H7 (cell line): ENCODE measurements around the gene RBM24. TPM values are rescaled to one million over a fixed set of nuclear protein-coding genes. Genes with fewer than 3 reads are reported as not detected.
A peak's percentile ranks its signal among the peaks of the same experiment; 100 is the strongest.
"Not testable (repeated sequence)": the region's sequence is repeated elsewhere in the genome, so short reads cannot be mapped to it uniquely, and the experiment has no call there.

Source experiments
- DNase-seq: peaks from one replicate; pipeline ENCODE4 v3.0.0; 2012
- H3K27me3 ChIP-seq: 2 replicates; pipeline ENCODE4 v1.6.0; 2011; ENCODE audit warnings: mild to moderate bottlenecking, low read length; ENCODE audit not compliant: control insufficient read depth, insufficient read depth
- H3K36me3 ChIP-seq: replicated peaks from 2 replicates; pipeline ENCODE4 v1.5.1; 2011; ENCODE audit warnings: low read length; ENCODE audit not compliant: control insufficient read depth, insufficient read depth
- H3K4me3 ChIP-seq: 2 replicates; pipeline ENCODE4 v1.5.1; 2011; ENCODE audit warnings: low read depth, mild to moderate bottlenecking, control low read depth, low read length, moderate library complexity; ENCODE audit not compliant: insufficient read depth
- total RNA-seq: library from RNA; depleted of rRNA; stranded (reverse); fragments of >200 nt; shearing (Covaris generic); gene quantifications from 2 replicates; pipeline ENCODE4 v1.2.3, GENCODE V29; 2014

The RBM24 gene
- total RNA-seq, 1 experiment from 2014 or later = 3.3 TPM

GRCh38 chr6:17303444-17303843 is 22.3 kb downstream of the RBM24 start:
- Histone ChIP-seq H3K36me3 (no peaks in the 10 kb centered on the region), H3K27me3 (no peaks in the 10 kb centered on the region), H3K4me3 (no peak overlapping the region)
- no peak for DNase-seq

- Histone ChIP-seq H3K27me3 (no peaks in the 10 kb centered on the region), H3K36me3 (no peaks in the 10 kb centered on the region), H3K4me3 (no peak overlapping the region)
- peak; percentile 42 for DNase-seq
Measured at GRCh38 chr6:17305219-17306001, 24.2 kb downstream of the RBM24 start.

GRCh38 chr6:17311595-17312311 is 30.6 kb downstream of the RBM24 start:
- Histone ChIP-seq H3K36me3 (no peaks in the 10 kb centered on the region), H3K27me3 (no peaks in the 10 kb centered on the region; the same call in 1 of the 2 replicates), H3K4me3 (no peak overlapping the region)
- no peak for DNase-seq

GRCh38 chr6:17313238-17313637 is 32.1 kb downstream of the RBM24 start:
- DNase-seq, H3K4me3 ChIP-seq, H3K36me3 ChIP-seq: not testable (repeated sequence)

GRCh38 chr6:17313971-17314370 is 32.8 kb downstream of the RBM24 start:
- DNase-seq = no peak
- Histone ChIP-seq H3K27me3 (no peaks in the 10 kb centered on the region; the same call in 1 of the 2 replicates), H3K4me3 (no peak overlapping the region), H3K36me3 (no peaks in the 10 kb centered on the region)

More at GRCh38 chr6:17313238-17313637, 32.1 kb downstream of the RBM24 start:
- H3K27me3 ChIP-seq = not testable (repeated sequence)

- DNase-seq = no peak
- Histone ChIP-seq H3K36me3 (no peaks in the 10 kb centered on the region), H3K4me3 (no peak overlapping the region), H3K27me3 (no peaks in the 10 kb centered on the region; the same call in 1 of the 2 replicates)
Measured at GRCh38 chr6:17315262-17315661, 34.1 kb downstream of the RBM24 start.

GRCh38 chr6:17318435-17319165 is 37.4 kb downstream of the RBM24 start:
- Histone ChIP-seq H3K36me3 (no peaks in the 10 kb centered on the region), H3K27me3 (no peaks in the 10 kb centered on the region), H3K4me3 (no peak overlapping the region)
- no peak for DNase-seq

- not testable (repeated sequence) for H3K4me3 ChIP-seq, H3K36me3 ChIP-seq, DNase-seq, H3K27me3 ChIP-seq
Measured at GRCh38 chr6:17320266-17320665, 39.1 kb downstream of the RBM24 start.

GRCh38 chr6:17331238-17331637 is 50.1 kb downstream of the RBM24 start:
- no peaks in the 10 kb centered on the region for H3K27me3 ChIP-seq
- no peak for DNase-seq
- no peaks in the 10 kb centered on the region for H3K36me3 ChIP-seq
- no peak overlapping the region for H3K4me3 ChIP-seq

GRCh38 chr6:17334265-17334664 is 53.1 kb downstream of the RBM24 start:
- DNase-seq = no peak
- Histone ChIP-seq H3K27me3 (no peaks in the 10 kb centered on the region), H3K4me3 (no peak overlapping the region), H3K36me3 (no peaks in the 10 kb centered on the region)

GRCh38 chr6:17336425-17336824 is 55.3 kb downstream of the RBM24 start:
- Histone ChIP-seq H3K27me3 (no peaks in the 10 kb centered on the region), H3K4me3 (no peak overlapping the region), H3K36me3 (no peaks in the 10 kb centered on the region)
- DNase-seq = no peak

- H3K4me3 ChIP-seq = no peak overlapping the region
- H3K36me3 ChIP-seq = no peaks in the 10 kb centered on the region
- no peaks in the 10 kb centered on the region for H3K27me3 ChIP-seq
- DNase-seq = no peak
Measured at GRCh38 chr6:17339308-17339670, 58.1 kb downstream of the RBM24 start.

- no peak for DNase-seq
Measured at GRCh38 chr6:17341117-17341805, 60.1 kb downstream of the RBM24 start.

GRCh38 chr6:17341891-17342290 is 60.7 kb downstream of the RBM24 start:
- Histone ChIP-seq H3K27me3 (no peaks in the 10 kb centered on the region), H3K4me3 (no peak overlapping the region), H3K36me3 (no peaks in the 10 kb centered on the region)
- DNase-seq = no peak

More at GRCh38 chr6:17341117-17341805, 60.1 kb downstream of the RBM24 start:
- Histone ChIP-seq H3K4me3 (no peak overlapping the region), H3K27me3 (no peaks in the 10 kb centered on the region), H3K36me3 (no peaks in the 10 kb centered on the region)
